Stimulated activated naive CD4-positive, alpha-beta T cell treated with Interleukin-2 at 50 U/mL for 16 hours (primary cell): Measurements from ENCODE around the gene CORO7.

Source experiments
- DNase-seq: peaks from one replicate; lab custom pipeline; 2025; lab: John Stamatoyannopoulos, UW

CORO7 gene

GRCh38 chr16:4320571-4321137 lies 95.7 kb downstream of the CORO7 start:
- no peak for DNase-seq

GRCh38 chr16:4319454-4320421 lies 96.7 kb downstream of the CORO7 start:
- DNase-seq, result peak; percentile 68

- DNase-seq, result no peak
Measured at GRCh38 chr16:4318967-4319366, 97.4 kb downstream of the CORO7 start.

GRCh38 chr16:4318451-4318910 lies 97.9 kb downstream of the CORO7 start:
- DNase-seq, result no peak

- no peak for DNase-seq
Measured at GRCh38 chr16:4317532-4318450, 98.6 kb downstream of the CORO7 start.

- no peak for DNase-seq
Measured at GRCh38 chr16:4316864-4317531, 99.4 kb downstream of the CORO7 start.

- DNase-seq, result no peak
Measured at GRCh38 chr16:4316108-4316863, 100.1 kb downstream of the CORO7 start.

GRCh38 chr16:4315186-4316107 lies 100.9 kb downstream of the CORO7 start, which contains the start of gene GLIS2:
Gene GLIS2 (plus strand): TSS chr16:4316067. CDS start chr16:4332281, 16,214 bp downstream.
- DNase-seq, result peak; percentile 33

GRCh38 chr16:4314532-4315185 lies 101.7 kb downstream of the CORO7 start:
- peak; percentile 16 for DNase-seq

- DNase-seq, result no peak
Measured at GRCh38 chr16:4313563-4314531, 102.5 kb downstream of the CORO7 start.

GRCh38 chr16:4309833-4310266 lies 106.5 kb downstream of the CORO7 start:
- peak; percentile 45 for DNase-seq

- no peak for DNase-seq
Measured at GRCh38 chr16:4309102-4309832, 107.1 kb downstream of the CORO7 start.

GRCh38 chr16:4307215-4308037 lies 109.0 kb downstream of the CORO7 start:
- peak; percentile 97 for DNase-seq

GRCh38 chr16:4306470-4307214 lies 109.8 kb downstream of the CORO7 start:
- peak; percentile 31 for DNase-seq
